CD4-positive, alpha-beta T cell treated with Interleukin-6 for 4 hours (primary cell): ENCODE results near the gene SPRYD3.

Experiments
- DNase-seq: peaks from one replicate; pipeline ENCODE4 v3.0.0-alpha.2; 2020; ENCODE audit warnings: mixed read lengths

SPRYD3 gene

GRCh38 chr12:53062011-53062961 is 16.9 kb downstream of the SPRYD3 start:
- DNase-seq, result no peak

- peak; percentile 14 for DNase-seq
Measured at GRCh38 chr12:53061404-53062010, 17.7 kb downstream of the SPRYD3 start.

GRCh38 chr12:53060721-53061276 is 18.4 kb downstream of the SPRYD3 start:
- no peak for DNase-seq

GRCh38 chr12:53060064-53060720 is 19.0 kb downstream of the SPRYD3 start:
- no peak for DNase-seq

- no peak for DNase-seq
Measured at GRCh38 chr12:53059434-53060063, 19.6 kb downstream of the SPRYD3 start.

- no peak for DNase-seq
Measured at GRCh38 chr12:53058674-53059433, 20.3 kb downstream of the SPRYD3 start.

GRCh38 chr12:53057816-53058500 is 21.2 kb downstream of the SPRYD3 start:
- DNase-seq, result no peak

- DNase-seq, result no peak
Measured at GRCh38 chr12:53056901-53057300, 22.3 kb downstream of the SPRYD3 start.

GRCh38 chr12:53056296-53056695 is 22.9 kb downstream of the SPRYD3 start:
- DNase-seq, result no peak

- no peak for DNase-seq
Measured at GRCh38 chr12:53055471-53056266, 23.5 kb downstream of the SPRYD3 start.

- DNase-seq, result peak; percentile 96
Measured at GRCh38 chr12:53054112-53054878, 24.9 kb downstream of the SPRYD3 start.

GRCh38 chr12:53053218-53054111 is 25.7 kb downstream of the SPRYD3 start:
- peak; percentile 73 for DNase-seq

- no peak for DNase-seq
Measured at GRCh38 chr12:53052419-53053217, 26.6 kb downstream of the SPRYD3 start.

- DNase-seq, result no peak
Measured at GRCh38 chr12:53051881-53052412, 27.2 kb downstream of the SPRYD3 start.

- no peak for DNase-seq
Measured at GRCh38 chr12:53051058-53051880, 27.9 kb downstream of the SPRYD3 start.

- DNase-seq, result no peak
Measured at GRCh38 chr12:53050426-53051057, 28.6 kb downstream of the SPRYD3 start.
